HepG2 (cell line): ENCODE results near the gene SEMA4C. TPM values are rescaled to one million over a fixed set of nuclear protein-coding genes. Genes with fewer than 3 reads are reported as not detected.

Source experiments
- AGO2 ChIP-seq: fragments of 200-400 bp; formaldehyde crosslinking; optimal IDR thresholded peaks from 2 replicates; pipeline ENCODE3; 2017; ENCODE audit warnings: mild to moderate bottlenecking, low read depth, low read length, moderate library complexity
- DNMT1 ChIP-seq: sonication (generic); formaldehyde crosslinking; IDR thresholded peaks from 2 replicates; pipeline ENCODE4 v1.5.1; 2020; ENCODE audit warnings: mild to moderate bottlenecking, missing genetic modification reagents
- HES4 ChIP-seq: sonication (generic); formaldehyde crosslinking; IDR thresholded peaks from 2 replicates; pipeline ENCODE4 v1.9.0; 2021; ENCODE audit warnings: mild to moderate bottlenecking, missing genetic modification reagents, borderline replicate concordance
- HNF4A ChIP-seq: sonication (generic); formaldehyde crosslinking; IDR thresholded peaks from 2 replicates; pipeline ENCODE4 v1.4.0; 2020; ENCODE audit warnings: missing genetic modification reagents
- MTERF4 ChIP-seq: sonication (generic); formaldehyde crosslinking; IDR thresholded peaks from 2 replicates; pipeline ENCODE4 v1.8.0; 2023; ENCODE audit warnings: mild to moderate bottlenecking, missing genetic modification reagents
- MYPOP ChIP-seq: sonication (generic); formaldehyde crosslinking; IDR thresholded peaks from 2 replicates; pipeline ENCODE4 v1.8.1; 2023; ENCODE audit warnings: mild to moderate bottlenecking, moderate library complexity, missing genetic modification reagents
- NBN ChIP-seq: fragments of 450-650 bp; conservative IDR thresholded peaks from 2 replicates; pipeline ENCODE4 v1.6.1; 2017
- RXRA ChIP-seq: sonication (generic); formaldehyde crosslinking; IDR thresholded peaks from 2 replicates; pipeline ENCODE4 v1.5.1; 2020; ENCODE audit warnings: missing genetic modification reagents
- SALL1 ChIP-seq: sonication (generic); formaldehyde crosslinking; IDR thresholded peaks from 2 replicates; pipeline ENCODE4 v1.8.0; 2022; ENCODE audit warnings: mild to moderate bottlenecking, missing genetic modification reagents
- SMYD3 ChIP-seq: sonication (generic); formaldehyde crosslinking; IDR thresholded peaks from 2 replicates; pipeline ENCODE4 v1.8.1; 2023; ENCODE audit warnings: mild to moderate bottlenecking, missing genetic modification reagents
- TAF1 ChIP-seq: sonication (generic); formaldehyde crosslinking; IDR thresholded peaks from 2 replicates; pipeline ENCODE4 v1.4.0; 2020; ENCODE audit warnings: missing genetic modification reagents
- ZHX1 ChIP-seq: sonication (generic); formaldehyde crosslinking; IDR thresholded peaks from 2 replicates; pipeline ENCODE4 v1.8.1; 2022; ENCODE audit warnings: low read depth, mild to moderate bottlenecking, missing genetic modification reagents
- ZNF234 ChIP-seq: sonication (generic); formaldehyde crosslinking; conservative IDR thresholded peaks from 2 replicates; pipeline ENCODE4 v1.5.1; 2020; ENCODE audit warnings: mild to moderate bottlenecking, missing genetic modification reagents
- ZNF550 ChIP-seq: sonication (generic); formaldehyde crosslinking; IDR thresholded peaks from 2 replicates; pipeline ENCODE4 v1.4.0; 2020; ENCODE audit warnings: mild to moderate bottlenecking, missing genetic modification reagents, borderline replicate concordance
- ZNF598 ChIP-seq: sonication (generic); formaldehyde crosslinking; IDR thresholded peaks from 2 replicates; pipeline ENCODE4 v1.5.1; 2020; ENCODE audit warnings: mild to moderate bottlenecking, missing genetic modification reagents, borderline replicate concordance
- ZNF776 ChIP-seq: sonication (generic); formaldehyde crosslinking; IDR thresholded peaks from 2 replicates; pipeline ENCODE4 v1.4.0; 2020; ENCODE audit warnings: mild to moderate bottlenecking, missing genetic modification reagents
- polyA plus RNA-seq, 8 experiments: library from polyadenylated mRNA; depleted of rRNA in 3 of 8; stranded (reverse) in 7 of 8; unstranded in 1 of 8; fragments of >200 nt; fragmentation: Illumina TruSeq in 4 of 8; extraction: Trizol in 4 of 8; gene quantifications; 2 replicates each; pipeline versions ENCODE4 v1.2.1 to v1.2.3, GENCODE V29; 2011 to 2016; ENCODE audit warnings: low read depth in 4 of 8, missing spikeins in 1 of 8, mixed read lengths in 1 of 8; ENCODE audit not compliant: insufficient read depth in 1 of 8
- total RNA-seq, 5 experiments: library from RNA; depleted of rRNA; stranded (reverse); fragments of >200 nt; fragmentation: Illumina TruSeq; extraction: Trizol; gene quantifications; 2 replicates each; pipeline ENCODE4 v1.2.3, GENCODE V29; 2016; ENCODE audit warnings: low read depth in 1 of 5
- TF ChIP-seq, protein P1 (sequence below): sonication (generic); formaldehyde crosslinking; IDR thresholded peaks from 2 replicates; pipeline ENCODE4 v1.8.0; 2022; ENCODE audit warnings: missing genetic modification reagents, mild to moderate bottlenecking, borderline replicate concordance

Gene SEMA4C
- total and polyA plus RNA-seq, 2 of the 13 experiments (the other 11 are each of a cell fraction or from before 2014, with no cell fraction given) = 25.9 to 46.6 TPM

DNA sequence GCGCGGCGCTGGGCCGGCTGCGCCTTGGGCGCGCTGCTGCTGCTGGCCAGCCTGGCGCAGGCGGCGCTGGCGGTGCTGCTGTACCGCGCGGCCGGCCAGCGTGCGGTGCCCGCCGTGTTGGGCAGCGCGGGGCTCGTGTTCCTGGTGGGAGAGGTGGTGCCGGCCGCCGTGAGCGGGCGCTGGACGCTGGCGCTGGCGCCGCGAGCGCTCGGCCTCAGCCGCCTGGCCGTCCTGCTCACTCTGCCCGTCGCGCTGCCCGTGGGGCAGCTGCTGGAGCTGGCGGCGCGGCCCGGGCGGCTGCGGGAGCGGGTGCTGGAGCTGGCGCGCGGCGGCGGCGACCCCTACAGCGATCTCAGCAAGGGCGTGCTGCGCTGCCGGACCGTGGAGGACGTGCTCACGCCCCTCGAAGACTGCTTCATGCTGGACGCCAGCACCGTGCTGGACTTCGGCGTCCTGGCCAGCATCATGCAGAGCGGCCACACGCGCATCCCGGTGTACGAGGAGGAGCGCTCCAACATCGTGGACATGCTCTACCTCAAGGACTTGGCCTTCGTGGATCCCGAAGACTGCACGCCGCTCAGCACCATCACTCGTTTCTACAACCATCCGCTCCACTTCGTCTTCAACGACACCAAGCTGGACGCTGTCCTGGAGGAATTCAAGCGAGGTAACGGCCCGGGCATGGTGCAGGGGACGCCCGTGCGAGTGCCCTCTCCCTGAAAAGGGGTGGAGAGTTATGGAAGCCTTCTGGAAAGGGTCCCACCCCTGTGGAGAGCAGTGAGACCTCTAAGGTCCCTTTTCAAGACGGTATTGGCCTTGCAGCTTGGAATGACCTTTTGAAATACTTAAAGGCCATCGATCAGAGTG is 52.8 kb downstream of the SEMA4C start (continued):
- TF ChIP-seq, protein P1, sequence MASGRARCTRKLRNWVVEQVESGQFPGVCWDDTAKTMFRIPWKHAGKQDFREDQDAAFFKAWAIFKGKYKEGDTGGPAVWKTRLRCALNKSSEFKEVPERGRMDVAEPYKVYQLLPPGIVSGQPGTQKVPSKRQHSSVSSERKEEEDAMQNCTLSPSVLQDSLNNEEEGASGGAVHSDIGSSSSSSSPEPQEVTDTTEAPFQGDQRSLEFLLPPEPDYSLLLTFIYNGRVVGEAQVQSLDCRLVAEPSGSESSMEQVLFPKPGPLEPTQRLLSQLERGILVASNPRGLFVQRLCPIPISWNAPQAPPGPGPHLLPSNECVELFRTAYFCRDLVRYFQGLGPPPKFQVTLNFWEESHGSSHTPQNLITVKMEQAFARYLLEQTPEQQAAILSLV (CRISPR knock-in tag) = peak; percentile 70; the same call in 1 of the 2 replicates
- TF ChIP-seq ZNF550 (CRISPR knock-in tag) (peak; percentile 77; the same call in 1 of the 2 replicates), MTERF4 (CRISPR knock-in tag) (0 out of 2 replicates have a peak, but pooled peaks have one; percentile 42), NBN (no peak), SALL1 (CRISPR knock-in tag) (peak; percentile 36), ZNF598 (CRISPR knock-in tag) (0 out of 2 replicates have a peak, but pooled peaks have one; percentile 17), ZNF776 (CRISPR knock-in tag) (no peak), ZNF234 (0 out of 2 replicates have a peak, but pooled peaks have one; percentile 43), AGO2 (peak; percentile 80), HNF4A (CRISPR knock-in tag) (no peak), RXRA (CRISPR knock-in tag) (peak; percentile 51; the same call in 1 of the 2 replicates), TAF1 (CRISPR knock-in tag) (0 out of 2 replicates have a peak, but pooled peaks have one; percentile 50), SMYD3 (CRISPR knock-in tag) (no peak), ZHX1 (CRISPR knock-in tag) (peak; percentile 68; the same call in 1 of the 2 replicates), HES4 (peak; percentile 42; the same call in 1 of the 2 replicates), DNMT1 (CRISPR knock-in tag) (0 out of 2 replicates have a peak, but pooled peaks have one; percentile 31), MYPOP (peak; percentile 93)
